CD4-positive, alpha-beta memory T cell (primary cell): Measurements from ENCODE around the gene ABHD12B. TPM values are rescaled to one million over a fixed set of nuclear protein-coding genes. Genes with fewer than 3 reads are reported as not detected.
"Not testable (repeated sequence)": the region's sequence is repeated elsewhere in the genome, so short reads cannot be mapped to it uniquely, and the experiment has no call there.

Experiments
- CTCF ChIA-PET: fragments of 350-600 bp; sonication (Branson Sonifier 250); formaldehyde crosslinking; loops from one replicate; lab custom pipeline; 2021; ENCODE audit warnings: inconsistent platforms; ENCODE audit not compliant: partially characterized antibody; lab: Charles Lee
- POLR2A ChIA-PET: fragments of 350-600 bp; sonication (Branson Sonifier 250); formaldehyde crosslinking; loops from one replicate; lab custom pipeline; 2021; ENCODE audit not compliant: partially characterized antibody; lab: Charles Lee
- DNase-seq, 5 donors: peaks; one replicate each; pipeline versions ENCODE4 v3.0.0 to v3.0.0-alpha.2; 2020 to 2022; ENCODE audit warnings: mixed read lengths in 1 of 5
- H3K27ac ChIP-seq: one replicate; pipeline ENCODE4 v1.7.0; 2013; ENCODE audit warnings: low read depth, low read length
- H3K27me3 ChIP-seq: 2 replicates; pipeline ENCODE4 v1.7.0; 2013; ENCODE audit warnings: mild to moderate bottlenecking, low read length, moderate library complexity; ENCODE audit not compliant: insufficient read depth
- H3K36me3 ChIP-seq: 2 replicates; pipeline ENCODE4 v1.7.0; 2013; ENCODE audit warnings: mild to moderate bottlenecking, low read length, moderate library complexity; ENCODE audit not compliant: insufficient read depth
- H3K4me1 ChIP-seq: 2 replicates; pipeline ENCODE4 v1.7.0; 2013; ENCODE audit warnings: mild to moderate bottlenecking, low read length, moderate library complexity; ENCODE audit not compliant: insufficient read depth
- H3K4me3 ChIP-seq, 2 donors: one replicate each; pipeline ENCODE4 v1.7.0; 2013; ENCODE audit warnings: low read length in 2 of 2, mild to moderate bottlenecking in 1 of 2
- H3K9me3 ChIP-seq, 2 donors: one replicate each; pipeline ENCODE4 v1.7.0; 2013; ENCODE audit warnings: low read length in 2 of 2, control low read depth in 1 of 2; ENCODE audit not compliant: control insufficient read depth in 1 of 2
- H3K27ac Mint-ChIP-seq, 7 donors: one replicate each; pipeline ENCODE4 v1.8.0; 2020 to 2021; ENCODE audit warnings: mixed read lengths in 7 of 7, mild to moderate bottlenecking in 6 of 7, inconsistent platforms in 3 of 7, moderate library complexity in 3 of 7
- H3K27me3 Mint-ChIP-seq, 2 donors: one replicate each; pipeline ENCODE4 v1.8.0; 2020 to 2021; ENCODE audit warnings: mixed read lengths in 2 of 2
- H3K36me3 Mint-ChIP-seq, 2 donors: one replicate each; pipeline ENCODE4 v1.8.0; 2020 to 2021; ENCODE audit warnings: mixed read lengths in 2 of 2, inconsistent platforms in 1 of 2, mild to moderate bottlenecking in 1 of 2
- H3K4me1 Mint-ChIP-seq, 4 donors: one replicate each; pipeline ENCODE4 v1.8.0; 2020 to 2021; ENCODE audit warnings: mixed read lengths in 4 of 4, mild to moderate bottlenecking in 1 of 4
- H3K4me3 Mint-ChIP-seq, 8 donors: one replicate each; pipeline ENCODE4 v1.8.0; 2020 to 2021; ENCODE audit warnings: mixed read lengths in 8 of 8, mild to moderate bottlenecking in 7 of 8, moderate library complexity in 6 of 8, inconsistent platforms in 3 of 8
- H3K9me3 Mint-ChIP-seq, 8 donors: one replicate each; pipeline ENCODE4 v1.8.0; 2020 to 2021; ENCODE audit warnings: mixed read lengths in 8 of 8, mild to moderate bottlenecking in 5 of 8, inconsistent platforms in 3 of 8, moderate library complexity in 1 of 8
- intact Hi-C: fragments of 100-400 bp; cut with micrococcal nuclease; formaldehyde crosslinking; loops from one replicate; pipeline ENCODE4 v1.15.1; 2023
- polyA plus RNA-seq, 2 donors: library from polyadenylated mRNA; unstranded; fragments of 300-500 nt; fragmentation: Illumina TruSeq; gene quantifications; one replicate each; pipeline ENCODE4 v1.2.3, GENCODE V29; 2021
- total RNA-seq, 2 experiments: library from RNA; stranded (reverse); gene quantifications; one replicate each; pipeline ENCODE4 v1.2.3, GENCODE V29; 2021

Gene ABHD12B
- total and polyA plus RNA-seq, 4 experiments from 2014 or later, result not detected

DNA sequence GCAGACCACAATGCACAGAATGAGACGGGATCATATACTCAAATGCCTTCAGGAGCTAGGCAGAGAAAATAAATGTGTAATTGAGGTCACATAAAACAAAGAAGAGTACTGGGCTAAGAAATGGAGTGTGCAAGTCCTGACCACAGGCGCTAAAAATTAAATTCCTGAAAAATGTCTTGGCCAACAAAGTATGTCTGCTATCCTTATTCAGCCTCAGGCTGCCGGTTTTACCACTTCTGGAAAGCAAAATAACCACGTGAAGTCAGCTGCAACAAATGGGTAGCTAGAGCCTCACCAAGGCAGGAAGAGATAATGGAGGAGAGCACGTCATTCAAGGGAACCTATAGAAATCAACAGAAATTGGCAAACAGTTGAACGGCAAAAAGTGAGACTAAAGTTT lies 69.3 kb downstream of the ABHD12B start:
- H3K27me3 Mint-ChIP-seq, result peaks cover 27 to 39% of the 10 kb centered on the region in 2 donors
- H3K27ac Mint-ChIP-seq, result no peak overlapping the region
- peaks cover 9% of the 10 kb centered on the region for H3K4me1 ChIP-seq
- H3K4me3 ChIP-seq, result no peak overlapping the region
- H3K4me3 Mint-ChIP-seq, result no peak overlapping the region
- intact Hi-C loops, result no loop called here
- no peaks in the 10 kb centered on the region for H3K9me3 ChIP-seq
- ChIA-PET POLR2A (no interaction called here), CTCF (no interaction called here)
- H3K27me3 ChIP-seq, result peaks cover 16% of the 10 kb centered on the region
- H3K36me3 Mint-ChIP-seq, result no peaks in the 10 kb centered on the region
- H3K4me1 Mint-ChIP-seq, result peaks cover 8 to 15% (median 9%) of the 10 kb centered on the region in 4 donors
- DNase-seq, result no peak
- no peak overlapping the region for H3K27ac ChIP-seq
- peaks cover 0 to 6% (median 0%) of the 10 kb centered on the region in 8 donors for H3K9me3 Mint-ChIP-seq
- H3K36me3 ChIP-seq, result no peaks in the 10 kb centered on the region

DNA sequence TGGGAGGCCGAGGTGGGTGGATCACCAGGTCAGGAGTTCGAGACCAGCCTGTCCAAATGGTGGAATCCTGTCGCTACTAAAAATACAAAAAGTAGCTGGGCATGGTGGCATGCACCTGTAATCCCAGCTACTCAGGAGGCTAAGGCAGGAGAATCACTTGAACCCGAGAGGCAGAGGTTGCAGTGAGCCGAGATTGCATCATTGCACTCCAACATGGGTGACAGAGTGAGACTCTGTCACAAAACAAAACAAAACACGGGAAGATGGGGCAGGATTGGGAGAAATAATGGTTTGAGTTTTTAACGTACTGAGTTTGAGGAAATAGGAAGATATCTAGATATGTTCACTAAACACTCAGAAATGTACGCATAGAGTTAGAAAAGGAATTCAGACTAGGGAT lies 69.8 kb downstream of the ABHD12B start:
- POLR2A ChIA-PET, DNase-seq, CTCF ChIA-PET: not testable (repeated sequence)

DNA sequence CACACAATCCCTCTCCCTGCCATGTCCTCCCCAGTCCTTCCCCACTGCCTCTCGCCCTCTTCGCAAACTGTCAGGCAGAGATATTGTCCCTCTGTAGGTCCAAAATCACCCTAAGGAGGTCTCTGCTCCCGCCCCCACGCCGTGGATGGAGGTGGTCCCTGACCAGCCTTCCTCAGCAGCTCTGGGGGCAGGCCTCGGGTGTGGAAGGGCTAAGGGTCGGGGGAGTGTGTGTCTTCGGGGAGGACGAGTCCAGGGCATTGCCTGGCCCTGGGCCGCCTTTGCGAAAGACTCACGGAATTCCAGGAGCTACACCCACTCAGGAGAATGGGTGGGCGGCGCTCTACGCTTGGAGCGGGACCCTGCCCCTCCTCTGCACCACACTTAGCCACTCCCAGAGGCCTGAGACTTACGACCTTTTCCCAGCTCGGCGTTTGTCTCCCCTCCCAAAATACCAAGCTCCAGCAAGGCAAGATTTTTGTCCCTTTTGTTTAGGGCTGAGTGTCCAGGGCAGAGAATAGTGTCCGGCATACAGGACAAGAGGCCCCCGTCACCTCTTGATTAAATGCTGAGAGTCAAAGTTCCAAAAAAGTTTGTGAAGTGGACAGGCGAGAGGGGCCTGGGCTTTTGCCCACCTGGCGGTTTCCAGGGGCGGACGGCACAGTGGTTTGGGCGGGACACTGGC lies 71.5 kb downstream of the ABHD12B start:
- Histone ChIP-seq H3K4me3 (peak overlapping the region in 1 of 2 donors; percentile 54), H3K27me3 (peaks cover 16% of the 10 kb centered on the region), H3K36me3 (no peaks in the 10 kb centered on the region), H3K27ac (no peak overlapping the region), H3K4me1 (peaks cover 9% of the 10 kb centered on the region), H3K9me3 (no peaks in the 10 kb centered on the region)
- DNase-seq, result no peak
- POLR2A ChIA-PET, result no interaction called here
- H3K36me3 Mint-ChIP-seq, result no peaks in the 10 kb centered on the region
- no peak overlapping the region for H3K27ac Mint-ChIP-seq
- intact Hi-C loops, result no loop called here
- CTCF ChIA-PET, result no interaction called here
- peaks cover 8 to 15% (median 9%) of the 10 kb centered on the region in 4 donors for H3K4me1 Mint-ChIP-seq
- peak overlapping the region; percentile 67 to 82 (median 75) for H3K4me3 Mint-ChIP-seq
- H3K27me3 Mint-ChIP-seq, result peaks cover 27 to 39% of the 10 kb centered on the region in 2 donors
- peaks cover 0 to 6% (median 0%) of the 10 kb centered on the region in 8 donors for H3K9me3 Mint-ChIP-seq

More for the DNA sequence above, 69.8 kb downstream of the ABHD12B start:
- intact Hi-C loops, H3K27ac Mint-ChIP-seq, H3K36me3 ChIP-seq, H3K27ac ChIP-seq, H3K9me3 Mint-ChIP-seq, H3K4me1 ChIP-seq, H3K36me3 Mint-ChIP-seq, H3K9me3 ChIP-seq, H3K4me3 ChIP-seq: not testable (repeated sequence)
- Mint-ChIP-seq H3K27me3 (peaks cover 27 to 39% of the 10 kb centered on the region in 2 donors), H3K4me3 (peak overlapping the region in 2 of 8 donors; percentile 21 to 41), H3K4me1 (peaks cover 8 to 15% (median 9%) of the 10 kb centered on the region in 4 donors)
- peaks cover 16% of the 10 kb centered on the region for H3K27me3 ChIP-seq

GRCh38 chr14:50943943-50944646 lies 72.2 kb downstream of the ABHD12B start, which contains the start of gene PYGL:
PYGL (minus strand) TSS chr14:50944483; CDS start chr14:50944403, 80 bp downstream.
- Mint-ChIP-seq H3K36me3 (no peaks in the 10 kb centered on the region), H3K9me3 (peaks cover 0 to 7% (median 0%) of the 10 kb centered on the region in 8 donors), H3K27me3 (peaks cover 27 to 39% of the 10 kb centered on the region in 2 donors), H3K4me3 (peak within 1 kb of the TSS; percentile 80 to 91 (median 86)), H3K4me1 (peaks cover 8 to 15% (median 9%) of the 10 kb centered on the region in 4 donors), H3K27ac (peak within 1 kb of the TSS in 4 of 7 donors; percentile 17 to 74 (median 38))
- peak in 3 of 5 donors; percentile 3 to 12 (median 7) for DNase-seq
- no peaks in the 10 kb centered on the region for H3K36me3 ChIP-seq
- intact Hi-C loops, result no loop called here
- H3K9me3 ChIP-seq, result no peaks in the 10 kb centered on the region
- H3K4me1 ChIP-seq, result peaks cover 9% of the 10 kb centered on the region
- H3K4me3 ChIP-seq, result peak within 1 kb of the TSS in 1 of 2 donors; percentile 54
- H3K27ac ChIP-seq, result no peak within 1 kb of the TSS
- peaks cover 16% of the 10 kb centered on the region for H3K27me3 ChIP-seq
- CTCF ChIA-PET, result no interaction called here
- POLR2A ChIA-PET, result no interaction called here

DNA sequence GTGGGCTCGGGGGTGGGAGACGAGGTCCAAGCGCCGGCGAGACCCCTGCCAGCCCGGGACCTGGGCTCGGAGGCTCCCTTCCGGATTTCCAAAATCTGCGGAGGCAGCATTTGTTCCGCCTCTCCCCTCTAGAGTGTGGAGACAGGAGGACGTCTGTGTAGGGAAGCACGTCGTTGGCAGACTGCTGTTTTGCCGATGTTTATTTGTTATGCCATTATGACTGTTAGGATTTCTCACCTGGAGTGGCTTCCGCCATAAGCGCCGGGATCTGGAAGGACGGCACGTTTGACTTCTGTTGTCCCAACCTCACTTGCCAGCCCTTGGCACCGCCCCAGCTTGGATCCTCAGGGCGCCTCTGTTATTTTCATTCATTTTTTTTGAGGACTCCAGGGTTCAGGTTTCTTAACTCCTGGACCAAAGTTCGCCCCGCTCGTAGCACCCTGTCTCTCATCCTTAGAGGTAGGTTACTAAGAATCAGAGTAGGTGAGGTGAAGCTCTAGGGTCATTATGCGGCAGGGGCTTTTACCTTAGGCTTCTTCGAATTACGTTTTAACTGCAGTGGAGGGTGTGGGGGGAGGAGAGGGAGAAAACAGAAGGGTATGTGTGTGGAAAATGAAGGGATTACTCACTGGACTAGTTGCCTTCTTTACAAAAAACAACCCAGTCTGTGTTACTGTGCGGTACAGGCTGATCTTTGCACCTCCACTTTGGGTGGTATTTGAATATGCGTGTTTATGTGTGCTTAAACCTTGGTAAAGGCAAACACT lies 73.0 kb downstream of the ABHD12B start:
- CTCF ChIA-PET, result no interaction called here
- POLR2A ChIA-PET, result no interaction called here
- Histone ChIP-seq H3K9me3 (no peaks in the 10 kb centered on the region), H3K36me3 (no peaks in the 10 kb centered on the region), H3K27ac (no peak overlapping the region), H3K27me3 (peaks cover 16% of the 10 kb centered on the region), H3K4me3 (peak overlapping the region in 1 of 2 donors; percentile 54), H3K4me1 (peaks cover 9% of the 10 kb centered on the region)
- peaks cover 8 to 15% (median 9%) of the 10 kb centered on the region in 4 donors for H3K4me1 Mint-ChIP-seq
- intact Hi-C loops, result no loop called here
- peaks cover 27 to 38% of the 10 kb centered on the region in 2 donors for H3K27me3 Mint-ChIP-seq
- H3K36me3 Mint-ChIP-seq, result no peaks in the 10 kb centered on the region
- DNase-seq, result peak in 2 of 5 donors; percentile 0 to 2
- H3K27ac Mint-ChIP-seq, result peak overlapping the region in 4 of 7 donors; percentile 17 to 74 (median 38)
- peaks cover 0 to 8% (median 0%) of the 10 kb centered on the region in 8 donors for H3K9me3 Mint-ChIP-seq
- H3K4me3 Mint-ChIP-seq, result peak overlapping the region; percentile 80 to 91 (median 86)

GRCh38 chr14:50946234-50946935 lies 74.5 kb downstream of the ABHD12B start:
- CTCF ChIA-PET, result no interaction called here
- H3K27ac Mint-ChIP-seq, result no peak overlapping the region
- POLR2A ChIA-PET, result no interaction called here

More at GRCh38 chr14:50946234-50946935, 74.5 kb downstream of the ABHD12B start:
- no peak for DNase-seq
- H3K4me1 Mint-ChIP-seq, result peaks cover 8 to 15% (median 9%) of the 10 kb centered on the region in 4 donors
- peaks cover 19 to 28% of the 10 kb centered on the region in 2 donors for H3K27me3 Mint-ChIP-seq
- Histone ChIP-seq H3K9me3 (no peaks in the 10 kb centered on the region), H3K4me3 (no peak overlapping the region), H3K4me1 (peaks cover 9% of the 10 kb centered on the region), H3K27ac (no peak overlapping the region), H3K27me3 (peaks cover 13% of the 10 kb centered on the region), H3K36me3 (no peaks in the 10 kb centered on the region)
- H3K36me3 Mint-ChIP-seq, result no peaks in the 10 kb centered on the region
- H3K4me3 Mint-ChIP-seq, result no peak overlapping the region
- intact Hi-C loops, result no loop called here
- H3K9me3 Mint-ChIP-seq, result peaks cover 0 to 8% (median 0%) of the 10 kb centered on the region in 8 donors
